Endodermal cell (in vitro differentiated cells): ENCODE measurements around the gene ADGRG6. TPM values are rescaled to one million over a fixed set of nuclear protein-coding genes. Genes with fewer than 3 reads are reported as not detected.

Experiments
- DNase-seq: peaks from one replicate; pipeline ENCODE4 v3.0.0-alpha.2; 2017
- H3K27ac ChIP-seq: 2 replicates; pipeline ENCODE4 v1.5.1; 2013; ENCODE audit warnings: mild to moderate bottlenecking, low read depth, low read length, moderate library complexity
- H3K27me3 ChIP-seq: 2 replicates; pipeline ENCODE4 v1.6.1; 2013; ENCODE audit warnings: mild to moderate bottlenecking, low read length, moderate library complexity; ENCODE audit not compliant: insufficient read depth, control insufficient read depth, poor library complexity, severe bottlenecking
- H3K36me3 ChIP-seq: 2 replicates; pipeline ENCODE4 v1.7.0; 2013; ENCODE audit warnings: mild to moderate bottlenecking, low read length, moderate library complexity; ENCODE audit not compliant: control insufficient read depth, insufficient read depth
- H3K4me1 ChIP-seq: one replicate; pipeline ENCODE4 v1.7.0; 2013; ENCODE audit warnings: low read length; ENCODE audit not compliant: control insufficient read depth, insufficient read depth
- H3K4me3 ChIP-seq: 2 replicates; pipeline ENCODE4 v1.5.1; 2013; ENCODE audit warnings: mild to moderate bottlenecking, low read length, moderate library complexity
- H3K9ac ChIP-seq: 2 replicates; pipeline ENCODE4 v1.6.1; 2013; ENCODE audit warnings: mild to moderate bottlenecking, low read length, moderate library complexity; ENCODE audit not compliant: poor library complexity, severe bottlenecking; ENCODE audit errors: extremely low read depth
- H3K9me3 ChIP-seq: 2 replicates; pipeline ENCODE4 v1.6.1; 2013; ENCODE audit warnings: mild to moderate bottlenecking, low read length, moderate library complexity; ENCODE audit not compliant: control insufficient read depth
- H3K27ac Mint-ChIP-seq: 2 replicates; pipeline ENCODE4 v1.8.0; 2020; ENCODE audit warnings: mixed read lengths
- H3K27me3 Mint-ChIP-seq: 2 replicates; pipeline ENCODE4 v1.8.0; 2021; ENCODE audit warnings: mild to moderate bottlenecking, mixed read lengths; ENCODE audit not compliant: insufficient read depth
- H3K36me3 Mint-ChIP-seq: 2 replicates; pipeline ENCODE4 v1.8.0; 2020; ENCODE audit warnings: low read depth, mixed read lengths
- H3K4me1 Mint-ChIP-seq: 2 replicates; pipeline ENCODE4 v1.8.0; 2020; ENCODE audit warnings: mixed read lengths
- H3K4me3 Mint-ChIP-seq: 2 replicates; pipeline ENCODE4 v1.8.0; 2020; ENCODE audit warnings: mild to moderate bottlenecking, moderate library complexity, mixed read lengths
- H3K9me3 Mint-ChIP-seq: 2 replicates; pipeline ENCODE4 v1.8.0; 2020; ENCODE audit warnings: mild to moderate bottlenecking, mixed read lengths
- CTCF ChIP-seq: fragments of 200-600 bp; sonication (generic); conservative IDR thresholded peaks from 2 replicates; pipeline ENCODE4 v1.5.0; 2021; ENCODE audit warnings: antibody characterized with exemption, mild to moderate bottlenecking
- WGBS, 2 experiments: methylation state at CpG; one replicate each; pipeline versions ENCODE4 v1.1.5 to v1.1.7; 2013; ENCODE audit warnings: missing lambda C conversion rate in 2 of 2, mixed read lengths in 1 of 2; ENCODE audit not compliant: insufficient coverage in 1 of 2, insufficient read length in 1 of 2; 5-methylcytosine and 5-hydroxymethylcytosine counted together
- total RNA-seq, 2 donors: library from RNA; stranded (reverse); fragmentation: NEBNext Ultra II Directional in 1 of 2; extraction: Animal tissue kit (Norgen Biotek cat#: 25700) in 1 of 2; gene quantifications; 2 replicates in 1 of 2; 3 replicates in 1 of 2; pipeline ENCODE4 v1.2.1, GENCODE V29; 2021

Gene ADGRG6
- total RNA-seq, 2 donors from 2014 or later, result 20.4 to 26.8 TPM

- Mint-ChIP-seq H3K4me1 (no peaks in the 10 kb centered on the region), H3K36me3 (no peaks in the 10 kb centered on the region), H3K27me3 (no peaks in the 10 kb centered on the region), H3K4me3 (no peak overlapping the region), H3K27ac (no peak overlapping the region), H3K9me3 (peaks cover 18% of the 10 kb centered on the region)
- DNase-seq, result no peak
- Histone ChIP-seq H3K9me3 (peaks cover 18% of the 10 kb centered on the region), H3K4me1 (no peaks in the 10 kb centered on the region), H3K9ac (no peak overlapping the region), H3K4me3 (no peak overlapping the region), H3K27ac (no peak overlapping the region), H3K36me3 (no peaks in the 10 kb centered on the region), H3K27me3 (no peaks in the 10 kb centered on the region)
- TF ChIP-seq CTCF, result no peak
- WGBS, 2 experiments, result 94% methylated on average over 2 of the region's 2 CpGs; no CpG with 5 or more reads in 1 of the 2 experiments
Observed at GRCh38 chr6:142458836-142459235, 157.0 kb downstream of the ADGRG6 start.

- Histone ChIP-seq H3K27ac (no peak overlapping the region), H3K9me3 (peaks cover 18% of the 10 kb centered on the region), H3K36me3 (no peaks in the 10 kb centered on the region), H3K9ac (no peak overlapping the region), H3K27me3 (no peaks in the 10 kb centered on the region), H3K4me3 (no peak overlapping the region), H3K4me1 (no peaks in the 10 kb centered on the region)
- Mint-ChIP-seq H3K36me3 (no peaks in the 10 kb centered on the region), H3K9me3 (peaks cover 18% of the 10 kb centered on the region), H3K4me3 (no peak overlapping the region), H3K27ac (no peak overlapping the region), H3K4me1 (peaks cover 2% of the 10 kb centered on the region), H3K27me3 (no peaks in the 10 kb centered on the region)
- no peak for TF ChIP-seq CTCF
- no peak for DNase-seq
- WGBS, 2 experiments, result 73 to 80% methylated on average over 1 of the region's 1 CpG
Observed at GRCh38 chr6:142459271-142459670, 157.5 kb downstream of the ADGRG6 start.

- Histone ChIP-seq H3K9ac (no peak overlapping the region), H3K4me1 (no peaks in the 10 kb centered on the region), H3K27ac (no peak overlapping the region), H3K27me3 (no peaks in the 10 kb centered on the region), H3K9me3 (peaks cover 18% of the 10 kb centered on the region), H3K36me3 (no peaks in the 10 kb centered on the region), H3K4me3 (no peak overlapping the region)
- Mint-ChIP-seq H3K9me3 (peaks cover 18% of the 10 kb centered on the region), H3K4me3 (no peak overlapping the region), H3K27ac (no peak overlapping the region), H3K27me3 (no peaks in the 10 kb centered on the region), H3K36me3 (no peaks in the 10 kb centered on the region), H3K4me1 (peaks cover 2% of the 10 kb centered on the region)
- WGBS, 2 experiments, result 92 to 94% methylated on average over 2 of the region's 2 CpGs
- DNase-seq, result peak; percentile 55
- peak; percentile 51 for TF ChIP-seq CTCF
Observed at GRCh38 chr6:142462260-142462659, 160.5 kb downstream of the ADGRG6 start.
